ENCODE data around the gene DLG2.

GRCh38 chr11:83871054-83871453 lies 1756.1 kb downstream of the DLG2 start:
- TF ChIP-seq CTCF (IDR thresholded peaks at IDR 0.05; ENCODE audit: low read depth, low read length, missing input control) (no peak), REST (IDR thresholded peaks at IDR 0.05) (no peak), FOXA2 (IDR thresholded peaks at IDR 0.05) (no peak), MAX (IDR thresholded peaks at IDR 0.05) (no peak), SP1 (IDR thresholded peaks at IDR 0.05) (no peak)
